Measurements from ENCODE around the gene CRYBA2.

DNA sequence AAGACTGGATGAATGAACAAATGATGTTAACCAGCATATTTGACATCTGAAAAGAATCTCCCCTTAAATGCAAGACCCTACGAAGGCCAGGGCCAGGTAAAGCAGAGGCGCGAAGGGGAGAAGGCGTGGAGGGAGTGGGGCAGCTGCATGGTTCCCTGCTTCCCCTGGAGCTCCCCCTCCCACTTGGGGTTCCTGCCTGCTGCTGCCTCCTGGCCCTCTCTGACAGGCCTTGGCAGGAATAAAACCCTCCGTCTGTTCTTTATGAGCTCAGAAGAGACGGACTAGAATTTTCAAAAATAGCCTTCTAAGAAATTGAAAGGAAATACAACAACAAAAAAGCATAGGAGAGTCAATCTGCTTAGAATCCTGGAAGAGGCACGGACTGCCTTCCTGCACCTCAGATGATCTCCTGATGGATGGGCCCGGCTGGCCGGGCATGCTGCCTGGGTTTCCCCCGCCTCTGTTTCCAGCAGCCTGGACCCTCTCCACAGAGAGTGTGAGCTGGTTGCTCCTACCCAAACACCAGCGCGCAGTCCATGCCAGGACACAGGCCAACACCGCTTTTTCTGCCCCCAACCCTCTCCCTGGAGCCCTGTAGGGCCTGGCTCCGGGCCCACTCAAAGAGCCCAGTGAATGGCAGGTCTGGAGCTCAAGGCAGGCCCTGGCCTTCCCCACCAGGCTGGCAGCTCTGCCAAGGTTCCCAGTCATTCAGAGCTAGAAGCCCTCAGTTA lies 24.1 kb upstream of the CRYBA2 start:
- TF ChIP-seq, protein P1, sequence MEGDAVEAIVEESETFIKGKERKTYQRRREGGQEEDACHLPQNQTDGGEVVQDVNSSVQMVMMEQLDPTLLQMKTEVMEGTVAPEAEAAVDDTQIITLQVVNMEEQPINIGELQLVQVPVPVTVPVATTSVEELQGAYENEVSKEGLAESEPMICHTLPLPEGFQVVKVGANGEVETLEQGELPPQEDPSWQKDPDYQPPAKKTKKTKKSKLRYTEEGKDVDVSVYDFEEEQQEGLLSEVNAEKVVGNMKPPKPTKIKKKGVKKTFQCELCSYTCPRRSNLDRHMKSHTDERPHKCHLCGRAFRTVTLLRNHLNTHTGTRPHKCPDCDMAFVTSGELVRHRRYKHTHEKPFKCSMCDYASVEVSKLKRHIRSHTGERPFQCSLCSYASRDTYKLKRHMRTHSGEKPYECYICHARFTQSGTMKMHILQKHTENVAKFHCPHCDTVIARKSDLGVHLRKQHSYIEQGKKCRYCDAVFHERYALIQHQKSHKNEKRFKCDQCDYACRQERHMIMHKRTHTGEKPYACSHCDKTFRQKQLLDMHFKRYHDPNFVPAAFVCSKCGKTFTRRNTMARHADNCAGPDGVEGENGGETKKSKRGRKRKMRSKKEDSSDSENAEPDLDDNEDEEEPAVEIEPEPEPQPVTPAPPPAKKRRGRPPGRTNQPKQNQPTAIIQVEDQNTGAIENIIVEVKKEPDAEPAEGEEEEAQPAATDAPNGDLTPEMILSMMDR (IDR thresholded peaks at IDR 0.05; ENCODE audit: poor library complexity): no peak
- no peak for TF ChIP-seq EZH2 (IDR thresholded peaks at IDR 0.05; ENCODE audit: borderline replicate concordance)

All from hepatocyte (in vitro differentiated cells).